GM19372 (cell line): ENCODE measurements around the gene INMT.

ENCODE experiments used
- ATAC-seq: cut with Tn5 transposase; IDR thresholded peaks from one replicate; pipeline ENCODE4 v1.9.1; 2021; ENCODE audit warnings: mild to moderate bottlenecking, low read depth, moderate library complexity; ENCODE audit not compliant: unreplicated experiment

Gene INMT

GRCh38 chr7:30805931-30806330 lies 54.0 kb downstream of the INMT start:
- ATAC-seq = no peak
